Chondrocyte (in vitro differentiated cells): ENCODE measurements around the gene RANBP17. TPM values are rescaled to one million over a fixed set of nuclear protein-coding genes. Genes with fewer than 3 reads are reported as not detected.

Experiments
- DNase-seq: peaks from one replicate; pipeline ENCODE4 v3.0.0; 2021; ENCODE audit warnings: mixed read lengths, low spot score
- H3K27ac Mint-ChIP-seq: one replicate; pipeline ENCODE4 v1.8.0; 2021; ENCODE audit warnings: mild to moderate bottlenecking, moderate library complexity, mixed read lengths; ENCODE audit not compliant: unreplicated experiment
- H3K27me3 Mint-ChIP-seq: 2 replicates; pipeline ENCODE4 v1.8.0; 2021; ENCODE audit warnings: low read depth, mixed read lengths
- H3K36me3 Mint-ChIP-seq: 2 replicates; pipeline ENCODE4 v1.8.0; 2021; ENCODE audit warnings: low read depth, mixed read lengths
- H3K4me1 Mint-ChIP-seq: 2 replicates; pipeline ENCODE4 v1.8.0; 2021; ENCODE audit warnings: low read depth, mild to moderate bottlenecking, mixed read lengths
- H3K4me3 Mint-ChIP-seq: one replicate; pipeline ENCODE4 v1.8.0; 2021; ENCODE audit warnings: mild to moderate bottlenecking, moderate library complexity, mixed read lengths; ENCODE audit not compliant: unreplicated experiment
- H3K9me3 Mint-ChIP-seq: 2 replicates; pipeline ENCODE4 v1.8.0; 2021; ENCODE audit warnings: low read depth, mixed read lengths
- CTCF ChIP-seq: fragments of 200-600 bp; sonication (generic); IDR thresholded peaks from 2 replicates; pipeline ENCODE4 v1.5.0; 2021; ENCODE audit warnings: antibody characterized with exemption, mild to moderate bottlenecking, moderate library complexity
- total RNA-seq: library from RNA; stranded (reverse); gene quantifications from 3 replicates; pipeline ENCODE4 v1.2.1, GENCODE V29; 2021

Gene RANBP17
- total RNA-seq, 1 donor from 2014 or later = 24.5 TPM

- H3K9me3 Mint-ChIP-seq = no peaks in the 10 kb centered on the region
- no peak for DNase-seq
- H3K27me3 Mint-ChIP-seq = no peaks in the 10 kb centered on the region
- no peak for TF ChIP-seq CTCF
- no peak overlapping the region for H3K27ac Mint-ChIP-seq
- H3K4me1 Mint-ChIP-seq = peaks cover 3% of the 10 kb centered on the region
- peaks cover 3% of the 10 kb centered on the region for H3K36me3 Mint-ChIP-seq
- H3K4me3 Mint-ChIP-seq = no peak overlapping the region
Measured at GRCh38 chr5:171205375-171205774, 343.6 kb downstream of the RANBP17 start.

- Mint-ChIP-seq H3K27ac (no peak overlapping the region), H3K9me3 (no peaks in the 10 kb centered on the region), H3K4me3 (no peak overlapping the region), H3K4me1 (peaks cover 3% of the 10 kb centered on the region), H3K36me3 (peaks cover 3% of the 10 kb centered on the region), H3K27me3 (no peaks in the 10 kb centered on the region)
- peak; percentile 91 for TF ChIP-seq CTCF
- no peak for DNase-seq
Measured at GRCh38 chr5:171207256-171207847, 345.5 kb downstream of the RANBP17 start.

GRCh38 chr5:171221916-171222315 is 360.1 kb downstream of the RANBP17 start:
- Mint-ChIP-seq H3K4me3 (no peak overlapping the region), H3K9me3 (no peaks in the 10 kb centered on the region), H3K27ac (peak overlapping the region; percentile 67), H3K36me3 (peaks cover 8% of the 10 kb centered on the region), H3K27me3 (no peaks in the 10 kb centered on the region), H3K4me1 (peaks cover 6% of the 10 kb centered on the region)
- DNase-seq = no peak
- no peak for TF ChIP-seq CTCF

- no peak overlapping the region for H3K4me3 Mint-ChIP-seq
- H3K36me3 Mint-ChIP-seq = peaks cover 9% of the 10 kb centered on the region
- no peak for TF ChIP-seq CTCF
- no peaks in the 10 kb centered on the region for H3K9me3 Mint-ChIP-seq
- no peak overlapping the region for H3K27ac Mint-ChIP-seq
- H3K27me3 Mint-ChIP-seq = no peaks in the 10 kb centered on the region
- peaks cover 6% of the 10 kb centered on the region for H3K4me1 Mint-ChIP-seq
- DNase-seq = no peak
Measured at GRCh38 chr5:171223927-171224326, 362.1 kb downstream of the RANBP17 start.

- no peak overlapping the region for H3K27ac Mint-ChIP-seq
- peak; percentile 73 for TF ChIP-seq CTCF
- DNase-seq = no peak
- H3K4me3 Mint-ChIP-seq = no peak overlapping the region
- H3K4me1 Mint-ChIP-seq = peaks cover 6% of the 10 kb centered on the region
- no peaks in the 10 kb centered on the region for H3K27me3 Mint-ChIP-seq
- no peaks in the 10 kb centered on the region for H3K9me3 Mint-ChIP-seq
- peaks cover 7% of the 10 kb centered on the region for H3K36me3 Mint-ChIP-seq
Measured at GRCh38 chr5:171226096-171226754, 364.4 kb downstream of the RANBP17 start.
